HepG2 (cell line): ENCODE results near the gene TMEM139. TPM values are rescaled to one million over a fixed set of nuclear protein-coding genes. Genes with fewer than 3 reads are reported as not detected.
A peak's percentile ranks its signal among the peaks of the same experiment; 100 is the strongest.

Source experiments
- ATM ChIP-seq: fragments of 450-650 bp; IDR thresholded peaks from 2 replicates; pipeline ENCODE4 v1.7.1; 2017; ENCODE audit warnings: mild to moderate bottlenecking, borderline replicate concordance
- ETV5 ChIP-seq: IDR thresholded peaks from 2 replicates; pipeline ENCODE4 v1.6.1; 2018; ENCODE audit warnings: missing biosample characterization, missing genetic modification reagents, inconsistent platforms, borderline replicate concordance
- HDAC2 ChIP-seq: sonication (generic); formaldehyde crosslinking; IDR thresholded peaks from 2 replicates; pipeline ENCODE4 v1.4.0; 2020; ENCODE audit warnings: missing genetic modification reagents
- IKZF1 ChIP-seq: fragments of 450-650 bp; IDR thresholded peaks from 2 replicates; pipeline ENCODE4 v1.7.1; 2016
- KDM5A ChIP-seq: fragments of 200-600 bp; sonication (generic); IDR thresholded peaks from 2 replicates; pipeline ENCODE4 v1.7.0; 2018; ENCODE audit warnings: antibody characterized with exemption, mild to moderate bottlenecking, low read length, borderline replicate concordance
- MTA1 ChIP-seq: sonication (generic); formaldehyde crosslinking; IDR thresholded peaks from 2 replicates; pipeline ENCODE4 v1.4.0; 2020; ENCODE audit warnings: missing genetic modification reagents, mild to moderate bottlenecking, borderline replicate concordance
- MTA3 ChIP-seq: sonication (generic); formaldehyde crosslinking; IDR thresholded peaks from 2 replicates; pipeline ENCODE4 v1.4.0; 2020; ENCODE audit warnings: missing genetic modification reagents
- NR2F6 ChIP-seq, 2 experiments: IDR thresholded peaks; 2 replicates each; pipeline ENCODE4 v1.6.1; 2016; ENCODE audit warnings: antibody characterized with exemption in 1 of 2, mild to moderate bottlenecking in 1 of 2
- SAFB2 ChIP-seq: sonication (generic); formaldehyde crosslinking; IDR thresholded peaks from 2 replicates; pipeline ENCODE4 v1.5.1; 2020; ENCODE audit warnings: missing genetic modification reagents, low read depth, mild to moderate bottlenecking, borderline replicate concordance
- SMAD9 ChIP-seq: sonication (generic); formaldehyde crosslinking; IDR thresholded peaks from 2 replicates; pipeline ENCODE4 v1.5.1; 2020; ENCODE audit warnings: mild to moderate bottlenecking, missing genetic modification reagents
- SOX13 ChIP-seq, 3 experiments: fragments of 450-650 bp in 1 of 3; sonication (generic) in 1 of 3; formaldehyde crosslinking in 1 of 3; IDR thresholded peaks in 2 of 3; conservative IDR thresholded peaks in 1 of 3; 2 replicates each; pipeline versions ENCODE4 v1.5.0 to v1.6.1; 2016 to 2020; ENCODE audit warnings: antibody characterized with exemption in 1 of 3, mild to moderate bottlenecking in 1 of 3, missing compliant biosample characterization in 1 of 3, missing genetic modification reagents in 1 of 3, moderate library complexity in 1 of 3
- STAG1 ChIP-seq: sonication (generic); formaldehyde crosslinking; IDR thresholded peaks from 2 replicates; pipeline ENCODE4 v1.4.0; 2020; ENCODE audit warnings: missing genetic modification reagents
- ZNF24 ChIP-seq: fragments of 450-650 bp; IDR thresholded peaks from 2 replicates; pipeline ENCODE4 v1.6.1; 2017; ENCODE audit warnings: antibody characterized with exemption, mild to moderate bottlenecking
- ZNF292 ChIP-seq: sonication (generic); formaldehyde crosslinking; IDR thresholded peaks from 2 replicates; pipeline ENCODE4 v1.8.1; 2022; ENCODE audit warnings: mild to moderate bottlenecking, low read depth, missing genetic modification reagents, borderline replicate concordance
- ZNF674 ChIP-seq: sonication (generic); formaldehyde crosslinking; IDR thresholded peaks from 2 replicates; pipeline ENCODE4 v1.5.0; 2020; ENCODE audit warnings: low read depth, mild to moderate bottlenecking, missing genetic modification reagents
- ZSCAN29 ChIP-seq: sonication (generic); formaldehyde crosslinking; conservative IDR thresholded peaks from 2 replicates; pipeline ENCODE4 v1.4.0; 2020; ENCODE audit warnings: mild to moderate bottlenecking, missing genetic modification reagents
- polyA plus RNA-seq, 8 experiments: library from polyadenylated mRNA; depleted of rRNA in 3 of 8; stranded (reverse) in 7 of 8; unstranded in 1 of 8; fragments of >200 nt; fragmentation: Illumina TruSeq in 4 of 8; extraction: Trizol in 4 of 8; gene quantifications; 2 replicates each; pipeline versions ENCODE4 v1.2.1 to v1.2.3, GENCODE V29; 2011 to 2016; ENCODE audit warnings: low read depth in 4 of 8, missing spikeins in 1 of 8, mixed read lengths in 1 of 8; ENCODE audit not compliant: insufficient read depth in 1 of 8
- total RNA-seq, 5 experiments: library from RNA; depleted of rRNA; stranded (reverse); fragments of >200 nt; fragmentation: Illumina TruSeq; extraction: Trizol; gene quantifications; 2 replicates each; pipeline ENCODE4 v1.2.3, GENCODE V29; 2016; ENCODE audit warnings: low read depth in 1 of 5
- TF ChIP-seq, protein P1 (sequence below): sonication (generic); formaldehyde crosslinking; IDR thresholded peaks from 2 replicates; pipeline ENCODE4 v1.8.0; 2022; ENCODE audit warnings: mild to moderate bottlenecking, missing genetic modification reagents, borderline replicate concordance
- TF ChIP-seq, protein P2 (sequence below): sonication (generic); formaldehyde crosslinking; IDR thresholded peaks from 2 replicates; pipeline ENCODE4 v1.8.1; 2023; ENCODE audit warnings: mild to moderate bottlenecking, moderate library complexity, missing genetic modification reagents
- TF ChIP-seq, protein P3 (sequence below): sonication (generic); formaldehyde crosslinking; IDR thresholded peaks from 2 replicates; pipeline ENCODE4 v1.9.0; 2021; ENCODE audit warnings: missing genetic modification reagents, mild to moderate bottlenecking, borderline replicate concordance
- TF ChIP-seq, protein P4 (sequence below): sonication (generic); formaldehyde crosslinking; IDR thresholded peaks from 2 replicates; pipeline ENCODE4 v1.5.1; 2020; ENCODE audit warnings: mild to moderate bottlenecking, missing genetic modification reagents, moderate library complexity

Gene TMEM139
- total and polyA plus RNA-seq, 2 of the 13 experiments (the other 11 are each of a cell fraction or from before 2014, with no cell fraction given): 7.9 to 14.0 TPM

- TF ChIP-seq, protein P1, sequence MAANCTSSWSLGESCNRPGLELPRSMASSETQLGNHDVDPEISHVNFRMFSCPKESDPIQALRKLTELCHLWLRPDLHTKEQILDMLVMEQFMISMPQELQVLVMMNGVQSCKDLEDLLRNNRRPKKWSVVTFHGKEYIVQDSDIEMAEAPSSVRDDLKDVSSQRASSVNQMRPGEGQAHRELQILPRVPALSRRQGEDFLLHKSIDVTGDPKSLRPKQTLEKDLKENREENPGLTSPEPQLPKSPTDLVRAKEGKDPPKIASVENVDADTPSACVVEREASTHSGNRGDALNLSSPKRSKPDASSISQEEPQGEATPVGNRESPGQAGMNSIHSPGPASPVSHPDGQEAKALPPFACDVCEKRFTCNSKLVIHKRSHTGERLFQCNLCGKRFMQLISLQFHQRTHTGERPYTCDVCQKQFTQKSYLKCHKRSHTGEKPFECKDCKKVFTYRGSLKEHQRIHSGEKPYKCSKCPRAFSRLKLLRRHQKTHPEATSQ (CRISPR knock-in tag): no peak
- TF ChIP-seq ATM (no peak), SMAD9 (no peak), ZNF24 (no peak), ZNF292 (CRISPR knock-in tag) (0 out of 2 replicates have a peak, but pooled peaks have one; percentile 17), ZNF674 (CRISPR knock-in tag) (no peak), SOX13 (IDR thresholded peaks at IDR 0.05) (no peak), SOX13 (CRISPR knock-in tag; conservative IDR thresholded peaks at IDR 0.05 in 1 of 2, IDR thresholded peaks at IDR 0.05 in 1 of 2) (0 out of 4 replicates have a peak, but pooled peaks of 1 of the 2 experiments have one; percentile 54), MTA3 (CRISPR knock-in tag) (no peak), KDM5A (peak; percentile 63; the same call in 1 of the 2 replicates), MTA1 (CRISPR knock-in tag) (no peak), HDAC2 (CRISPR knock-in tag) (peak; percentile 28), ETV5 (CRISPR knock-in tag) (no peak), ZSCAN29 (CRISPR knock-in tag) (peak; percentile 10; the same call in 1 of the 2 replicates), SAFB2 (CRISPR knock-in tag) (no peak), STAG1 (no peak), IKZF1 (no peak), NR2F6 (IDR thresholded peaks at IDR 0.05) (peak; percentile 45; the same call in 1 of the 2 replicates), NR2F6 (CRISPR knock-in tag; IDR thresholded peaks at IDR 0.05) (peak; percentile 41; the same call in 1 of the 2 replicates)
- TF ChIP-seq, protein P2, sequence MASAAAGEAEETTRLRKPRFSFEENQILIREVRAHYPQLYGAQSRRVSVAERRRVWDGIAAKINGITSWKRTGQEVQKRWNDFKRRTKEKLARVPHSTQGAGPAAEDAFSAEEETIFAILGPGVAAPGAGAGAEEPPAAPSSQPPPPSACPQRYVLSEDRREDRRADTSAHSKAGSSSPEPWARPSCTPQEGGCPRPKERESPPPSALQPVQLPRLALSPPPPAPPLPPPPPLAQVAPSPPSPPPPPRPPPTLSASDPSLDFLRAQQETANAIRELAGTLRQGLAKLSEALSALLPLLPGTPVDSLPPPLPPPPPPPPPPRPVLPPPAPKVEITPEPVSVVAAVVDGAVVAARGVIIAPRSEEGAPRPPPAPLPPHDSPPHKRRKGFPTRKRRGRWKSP: 0 out of 2 replicates have a peak, but pooled peaks have one; percentile 20
- TF ChIP-seq, protein P3, sequence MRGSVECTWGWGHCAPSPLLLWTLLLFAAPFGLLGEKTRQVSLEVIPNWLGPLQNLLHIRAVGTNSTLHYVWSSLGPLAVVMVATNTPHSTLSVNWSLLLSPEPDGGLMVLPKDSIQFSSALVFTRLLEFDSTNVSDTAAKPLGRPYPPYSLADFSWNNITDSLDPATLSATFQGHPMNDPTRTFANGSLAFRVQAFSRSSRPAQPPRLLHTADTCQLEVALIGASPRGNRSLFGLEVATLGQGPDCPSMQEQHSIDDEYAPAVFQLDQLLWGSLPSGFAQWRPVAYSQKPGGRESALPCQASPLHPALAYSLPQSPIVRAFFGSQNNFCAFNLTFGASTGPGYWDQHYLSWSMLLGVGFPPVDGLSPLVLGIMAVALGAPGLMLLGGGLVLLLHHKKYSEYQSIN (CRISPR knock-in tag): no peak
- TF ChIP-seq, protein P4, sequence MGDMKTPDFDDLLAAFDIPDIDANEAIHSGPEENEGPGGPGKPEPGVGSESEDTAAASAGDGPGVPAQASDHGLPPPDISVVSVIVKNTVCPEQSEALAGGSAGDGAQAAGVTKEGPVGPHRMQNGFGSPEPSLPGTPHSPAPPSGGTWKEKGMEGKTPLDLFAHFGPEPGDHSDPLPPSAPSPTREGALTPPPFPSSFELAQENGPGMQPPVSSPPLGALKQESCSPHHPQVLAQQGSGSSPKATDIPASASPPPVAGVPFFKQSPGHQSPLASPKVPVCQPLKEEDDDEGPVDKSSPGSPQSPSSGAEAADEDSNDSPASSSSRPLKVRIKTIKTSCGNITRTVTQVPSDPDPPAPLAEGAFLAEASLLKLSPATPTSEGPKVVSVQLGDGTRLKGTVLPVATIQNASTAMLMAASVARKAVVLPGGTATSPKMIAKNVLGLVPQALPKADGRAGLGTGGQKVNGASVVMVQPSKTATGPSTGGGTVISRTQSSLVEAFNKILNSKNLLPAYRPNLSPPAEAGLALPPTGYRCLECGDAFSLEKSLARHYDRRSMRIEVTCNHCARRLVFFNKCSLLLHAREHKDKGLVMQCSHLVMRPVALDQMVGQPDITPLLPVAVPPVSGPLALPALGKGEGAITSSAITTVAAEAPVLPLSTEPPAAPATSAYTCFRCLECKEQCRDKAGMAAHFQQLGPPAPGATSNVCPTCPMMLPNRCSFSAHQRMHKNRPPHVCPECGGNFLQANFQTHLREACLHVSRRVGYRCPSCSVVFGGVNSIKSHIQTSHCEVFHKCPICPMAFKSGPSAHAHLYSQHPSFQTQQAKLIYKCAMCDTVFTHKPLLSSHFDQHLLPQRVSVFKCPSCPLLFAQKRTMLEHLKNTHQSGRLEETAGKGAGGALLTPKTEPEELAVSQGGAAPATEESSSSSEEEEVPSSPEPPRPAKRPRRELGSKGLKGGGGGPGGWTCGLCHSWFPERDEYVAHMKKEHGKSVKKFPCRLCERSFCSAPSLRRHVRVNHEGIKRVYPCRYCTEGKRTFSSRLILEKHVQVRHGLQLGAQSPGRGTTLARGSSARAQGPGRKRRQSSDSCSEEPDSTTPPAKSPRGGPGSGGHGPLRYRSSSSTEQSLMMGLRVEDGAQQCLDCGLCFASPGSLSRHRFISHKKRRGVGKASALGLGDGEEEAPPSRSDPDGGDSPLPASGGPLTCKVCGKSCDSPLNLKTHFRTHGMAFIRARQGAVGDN (CRISPR knock-in tag): peak; percentile 65
These were observed at the start of gene TMEM139 (continued) for GRCh38 chr7:143284591-143285469.
